Measurements from ENCODE around the gene RNPEPL1.

The RNPEPL1 gene

GRCh38 chr2:240598311-240598911 is 30.1 kb downstream of the RNPEPL1 start:
- no peak overlapping the region for H3K23ac ChIP-seq (ENCODE audit: low read length)
- no peak overlapping the region for H3K56ac ChIP-seq (ENCODE audit: low read length)
- H3K4me3 ChIP-seq (ENCODE audit: low read length): no peak overlapping the region
- H3K9ac ChIP-seq (ENCODE audit: low read length): no peak overlapping the region
- no peak overlapping the region for H3K27ac ChIP-seq (ENCODE audit: low read depth, low read length)
- H3K4me1 ChIP-seq (ENCODE audit: control insufficient read depth, low read depth, low read length): no peaks in the 10 kb centered on the region
- H4K5ac ChIP-seq (ENCODE audit: low read length): no peak overlapping the region
- no peak overlapping the region for H3K18ac ChIP-seq (ENCODE audit: low read length)
- H2AK5ac ChIP-seq (ENCODE audit: low read length): no peak overlapping the region
- H4K8ac ChIP-seq (ENCODE audit: low read depth, low read length): no peak overlapping the region
- no peak for DNase-seq
- no peaks in the 10 kb centered on the region for H3K27me3 ChIP-seq (ENCODE audit: insufficient read depth, low read length, poor library complexity)
- H3K79me1 ChIP-seq (ENCODE audit: low read length): no peaks in the 10 kb centered on the region
- H2BK5ac ChIP-seq (ENCODE audit: low read length): no peak overlapping the region
- H3K4ac ChIP-seq (ENCODE audit: low read depth, low read length): no peak overlapping the region
- no peak overlapping the region for H2BK15ac ChIP-seq (replicated peaks; ENCODE audit: low read depth)
- H3K4me2 ChIP-seq (ENCODE audit: low read length): no peak overlapping the region
- no peak overlapping the region for H2BK120ac ChIP-seq (ENCODE audit: low read depth, low read length)
- H3K36me3 ChIP-seq (ENCODE audit: control insufficient read depth, insufficient read depth, low read length): peaks cover 2% of the 10 kb centered on the region
- no CpG with 5 or more reads among the region's 17 CpGs for WGBS (ENCODE audit: extremely low coverage, insufficient coverage, low lambda C conversion rate)
- H3K79me2 ChIP-seq (ENCODE audit: control insufficient read depth, insufficient read depth, low read length): no peaks in the 10 kb centered on the region

GRCh38 chr2:240599141-240599583 is 30.9 kb downstream of the RNPEPL1 start:
- Histone ChIP-seq H3K4ac (ENCODE audit: low read depth, low read length) (no peak overlapping the region), H2AK5ac (ENCODE audit: low read length) (no peak overlapping the region), H2BK120ac (ENCODE audit: low read depth, low read length) (no peak overlapping the region), H3K27me3 (ENCODE audit: insufficient read depth, low read length, poor library complexity) (no peaks in the 10 kb centered on the region), H3K4me2 (ENCODE audit: low read length) (no peak overlapping the region), H4K8ac (ENCODE audit: low read depth, low read length) (no peak overlapping the region), H3K27ac (ENCODE audit: low read depth, low read length) (no peak overlapping the region), H3K79me1 (ENCODE audit: low read length) (no peaks in the 10 kb centered on the region), H3K79me2 (ENCODE audit: control insufficient read depth, insufficient read depth, low read length) (no peaks in the 10 kb centered on the region), H3K4me1 (ENCODE audit: control insufficient read depth, low read depth, low read length) (no peaks in the 10 kb centered on the region), H3K56ac (ENCODE audit: low read length) (no peak overlapping the region), H3K9ac (ENCODE audit: low read length) (no peak overlapping the region), H3K23ac (ENCODE audit: low read length) (no peak overlapping the region), H3K18ac (ENCODE audit: low read length) (no peak overlapping the region), H3K36me3 (ENCODE audit: control insufficient read depth, insufficient read depth, low read length) (peaks cover 2% of the 10 kb centered on the region), H4K5ac (ENCODE audit: low read length) (no peak overlapping the region), H2BK15ac (replicated peaks; ENCODE audit: low read depth) (no peak overlapping the region), H3K4me3 (ENCODE audit: low read length) (no peak overlapping the region), H2BK5ac (ENCODE audit: low read length) (no peak overlapping the region)
- WGBS (ENCODE audit: extremely low coverage, insufficient coverage, low lambda C conversion rate): no CpG with 5 or more reads among the region's 11 CpGs
- DNase-seq: no peak

DNA sequence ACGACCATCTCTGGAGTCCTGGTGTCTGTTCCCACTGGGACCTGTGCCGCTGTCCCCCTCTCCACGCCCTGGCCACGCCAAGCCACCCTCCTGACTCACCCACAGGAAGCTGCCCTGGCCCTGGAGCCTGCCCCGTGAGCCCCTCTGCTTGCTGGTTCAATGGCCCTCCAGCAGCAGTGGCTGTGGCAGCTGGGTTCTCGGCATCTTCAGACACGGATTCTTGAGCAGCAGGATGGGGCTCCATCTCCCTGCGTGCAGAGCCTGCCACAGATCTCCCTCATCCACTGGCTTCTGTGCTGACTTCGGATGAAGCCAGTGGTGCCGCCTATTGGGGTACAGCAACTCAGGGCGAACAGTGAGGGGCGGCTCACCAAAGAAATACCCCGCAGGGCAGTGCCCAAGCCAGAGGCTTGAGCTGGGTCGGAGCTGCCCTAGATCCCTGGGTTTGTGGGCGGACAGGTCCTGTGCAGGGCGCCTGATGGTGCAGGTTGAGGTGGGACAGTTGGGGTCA is 32.2 kb downstream of the RNPEPL1 start:
- no peaks in the 10 kb centered on the region for H3K27me3 ChIP-seq (ENCODE audit: insufficient read depth, low read length, poor library complexity)

GRCh38 chr2:240601061-240601830 is 33.0 kb downstream of the RNPEPL1 start:
- Histone ChIP-seq H3K9ac (ENCODE audit: low read length) (no peak overlapping the region), H4K5ac (ENCODE audit: low read length) (no peak overlapping the region), H3K27ac (ENCODE audit: low read depth, low read length) (no peak overlapping the region), H4K8ac (ENCODE audit: low read depth, low read length) (no peak overlapping the region), H3K56ac (ENCODE audit: low read length) (no peak overlapping the region), H3K27me3 (ENCODE audit: insufficient read depth, low read length, poor library complexity) (no peaks in the 10 kb centered on the region), H3K79me2 (ENCODE audit: control insufficient read depth, insufficient read depth, low read length) (no peaks in the 10 kb centered on the region), H2BK15ac (replicated peaks; ENCODE audit: low read depth) (no peak overlapping the region), H3K4me2 (ENCODE audit: low read length) (no peak overlapping the region), H3K4me3 (ENCODE audit: low read length) (no peak overlapping the region), H2AK5ac (ENCODE audit: low read length) (no peak overlapping the region), H3K4me1 (ENCODE audit: control insufficient read depth, low read depth, low read length) (no peaks in the 10 kb centered on the region), H3K36me3 (ENCODE audit: control insufficient read depth, insufficient read depth, low read length) (no peaks in the 10 kb centered on the region), H3K4ac (ENCODE audit: low read depth, low read length) (no peak overlapping the region), H3K23ac (ENCODE audit: low read length) (no peak overlapping the region), H2BK5ac (ENCODE audit: low read length) (no peak overlapping the region), H3K18ac (ENCODE audit: low read length) (no peak overlapping the region), H3K79me1 (ENCODE audit: low read length) (no peaks in the 10 kb centered on the region), H2BK120ac (ENCODE audit: low read depth, low read length) (no peak overlapping the region)
- no peak for DNase-seq
- no CpG with 5 or more reads among the region's 20 CpGs for WGBS (ENCODE audit: extremely low coverage, insufficient coverage, low lambda C conversion rate)

More for the DNA sequence above, 32.2 kb downstream of the RNPEPL1 start:
- no peak overlapping the region for H3K9ac ChIP-seq (ENCODE audit: low read length)
- no peaks in the 10 kb centered on the region for H3K79me1 ChIP-seq (ENCODE audit: low read length)
- no peak overlapping the region for H3K23ac ChIP-seq (ENCODE audit: low read length)
- no peaks in the 10 kb centered on the region for H3K4me1 ChIP-seq (ENCODE audit: control insufficient read depth, low read depth, low read length)
- no peak overlapping the region for H4K5ac ChIP-seq (ENCODE audit: low read length)
- no peak overlapping the region for H3K4ac ChIP-seq (ENCODE audit: low read depth, low read length)
- H3K56ac ChIP-seq (ENCODE audit: low read length): no peak overlapping the region
- WGBS (ENCODE audit: extremely low coverage, insufficient coverage, low lambda C conversion rate): no CpG with 5 or more reads among the region's 16 CpGs
- H2BK15ac ChIP-seq (replicated peaks; ENCODE audit: low read depth): no peak overlapping the region
- no peak overlapping the region for H2AK5ac ChIP-seq (ENCODE audit: low read length)
- DNase-seq: no peak
- H2BK5ac ChIP-seq (ENCODE audit: low read length): no peak overlapping the region
- H3K27ac ChIP-seq (ENCODE audit: low read depth, low read length): no peak overlapping the region
- no peak overlapping the region for H3K4me3 ChIP-seq (ENCODE audit: low read length)
- H3K36me3 ChIP-seq (ENCODE audit: control insufficient read depth, insufficient read depth, low read length): peaks cover 2% of the 10 kb centered on the region
- H3K79me2 ChIP-seq (ENCODE audit: control insufficient read depth, insufficient read depth, low read length): no peaks in the 10 kb centered on the region
- H4K8ac ChIP-seq (ENCODE audit: low read depth, low read length): no peak overlapping the region
- no peak overlapping the region for H2BK120ac ChIP-seq (ENCODE audit: low read depth, low read length)
- no peak overlapping the region for H3K18ac ChIP-seq (ENCODE audit: low read length)
- no peak overlapping the region for H3K4me2 ChIP-seq (ENCODE audit: low read length)

- Histone ChIP-seq H3K36me3 (ENCODE audit: control insufficient read depth, insufficient read depth, low read length) (no peaks in the 10 kb centered on the region), H2BK120ac (ENCODE audit: low read depth, low read length) (no peak overlapping the region), H3K4me3 (ENCODE audit: low read length) (no peak overlapping the region), H4K5ac (ENCODE audit: low read length) (no peak overlapping the region), H3K4me2 (ENCODE audit: low read length) (no peak overlapping the region), H3K79me1 (ENCODE audit: low read length) (no peaks in the 10 kb centered on the region), H3K27me3 (ENCODE audit: insufficient read depth, low read length, poor library complexity) (no peaks in the 10 kb centered on the region), H2AK5ac (ENCODE audit: low read length) (no peak overlapping the region), H3K18ac (ENCODE audit: low read length) (no peak overlapping the region), H3K23ac (ENCODE audit: low read length) (no peak overlapping the region), H3K56ac (ENCODE audit: low read length) (no peak overlapping the region), H3K9ac (ENCODE audit: low read length) (no peak overlapping the region), H2BK15ac (replicated peaks; ENCODE audit: low read depth) (no peak overlapping the region), H3K4me1 (ENCODE audit: control insufficient read depth, low read depth, low read length) (no peaks in the 10 kb centered on the region), H2BK5ac (ENCODE audit: low read length) (no peak overlapping the region), H3K79me2 (ENCODE audit: control insufficient read depth, insufficient read depth, low read length) (no peaks in the 10 kb centered on the region), H3K27ac (ENCODE audit: low read depth, low read length) (no peak overlapping the region), H3K4ac (ENCODE audit: low read depth, low read length) (no peak overlapping the region), H4K8ac (ENCODE audit: low read depth, low read length) (no peak overlapping the region)
- no peak for DNase-seq
- no CpG with 5 or more reads among the region's 11 CpGs for WGBS (ENCODE audit: extremely low coverage, insufficient coverage, low lambda C conversion rate)
Measured at GRCh38 chr2:240601831-240602160, 33.5 kb downstream of the RNPEPL1 start.
